Neutrophil (primary cell): ENCODE results near the gene LRRC36.
"Not testable (repeated sequence)": the region's sequence is repeated elsewhere in the genome, so short reads cannot be mapped to it uniquely, and the experiment has no call there.

Source experiments
- H3K27ac ChIP-seq: fragments of 200-600 bp; sonication (generic); 2 replicates; pipeline ENCODE4 v1.5.1; 2016; ENCODE audit warnings: mild to moderate bottlenecking, moderate library complexity
- H3K27me3 ChIP-seq: fragments of 200-600 bp; sonication (generic); 2 replicates; pipeline ENCODE4 v1.6.0; 2016; ENCODE audit warnings: mild to moderate bottlenecking
- H3K36me3 ChIP-seq: fragments of 200-600 bp; sonication (generic); 2 replicates; pipeline ENCODE4 v1.5.1; 2017
- H3K4me1 ChIP-seq, 2 experiments: fragments of 200-600 bp in 1 of 2; sonication (generic) in 1 of 2; 1 replicate in 1 of 2; 2 replicates in 1 of 2; pipeline versions ENCODE4 v1.5.1 to v1.6.1; 2013 to 2016; ENCODE audit warnings: low read depth in 1 of 2, low read length in 1 of 2, mild to moderate bottlenecking in 1 of 2, moderate library complexity in 1 of 2; ENCODE audit not compliant: control insufficient read depth in 1 of 2, insufficient read depth in 1 of 2
- H3K4me3 ChIP-seq, 2 experiments: fragments of 200-600 bp in 1 of 2; sonication (generic) in 1 of 2; 1 replicate in 1 of 2; 2 replicates in 1 of 2; pipeline ENCODE4 v1.5.1; 2013 to 2016; ENCODE audit warnings: low read depth in 1 of 2, low read length in 1 of 2, mild to moderate bottlenecking in 1 of 2, moderate library complexity in 1 of 2
- H3K9me3 ChIP-seq: fragments of 200-600 bp; sonication (generic); 2 replicates; pipeline ENCODE4 v1.5.1; 2016
- CTCF ChIP-seq: fragments of 200-600 bp; sonication (generic); IDR thresholded peaks from 2 replicates; pipeline ENCODE4 v1.5.1; 2016; ENCODE audit warnings: antibody characterized with exemption

Gene LRRC36

GRCh38 chr16:67412294-67412693 is 85.7 kb downstream of the LRRC36 start:
- no peak for TF ChIP-seq CTCF
- Histone ChIP-seq H3K9me3 (no peaks in the 10 kb centered on the region), H3K4me3 (no peak overlapping the region), H3K27me3 (peaks cover 35% of the 10 kb centered on the region), H3K4me1 (peaks cover 10 to 11% of the 10 kb centered on the region in 2 experiments), H3K36me3 (no peaks in the 10 kb centered on the region), H3K27ac (no peak overlapping the region)

GRCh38 chr16:67413978-67414911 is 87.6 kb downstream of the LRRC36 start:
- Histone ChIP-seq H3K4me3 (no peak overlapping the region), H3K27me3 (peaks cover 50% of the 10 kb centered on the region), H3K36me3 (no peaks in the 10 kb centered on the region), H3K9me3 (no peaks in the 10 kb centered on the region), H3K4me1 (peaks cover 10 to 11% of the 10 kb centered on the region in 2 experiments), H3K27ac (no peak overlapping the region)
- TF ChIP-seq CTCF, result no peak

GRCh38 chr16:67415421-67415820 is 88.8 kb downstream of the LRRC36 start:
- H3K36me3 ChIP-seq, H3K27ac ChIP-seq, H3K9me3 ChIP-seq: not testable (repeated sequence)
- peak overlapping the region in 1 of 2 experiments; percentile 65 for H3K4me3 ChIP-seq
- H3K4me1 ChIP-seq, result peaks cover 10 to 11% of the 10 kb centered on the region in 2 experiments
- H3K27me3 ChIP-seq, result peaks cover 60% of the 10 kb centered on the region

- H3K4me3 ChIP-seq, result peak within 1 kb of the TSS; percentile 45 to 65
- peak; percentile 57 for TF ChIP-seq CTCF
- peaks cover 60% of the 10 kb centered on the region for H3K27me3 ChIP-seq
- no peak within 1 kb of the TSS for H3K27ac ChIP-seq
- H3K9me3 ChIP-seq, result no peaks in the 10 kb centered on the region
- H3K36me3 ChIP-seq, result no peaks in the 10 kb centered on the region
- peaks cover 10 to 11% of the 10 kb centered on the region in 2 experiments for H3K4me1 ChIP-seq
Observed at GRCh38 chr16:67415872-67416793, 89.5 kb downstream of the LRRC36 start, which contains the start of gene ZDHHC1. Gene ZDHHC1 (minus strand): TSS chr16:67416477. CDS start chr16:67407775, 8,702 bp downstream.

GRCh38 chr16:67417333-67418061 is 90.9 kb downstream of the LRRC36 start:
- Histone ChIP-seq H3K4me3 (no peak overlapping the region), H3K4me1 (peaks cover 10 to 11% of the 10 kb centered on the region in 2 experiments), H3K9me3 (no peaks in the 10 kb centered on the region), H3K36me3 (no peaks in the 10 kb centered on the region), H3K27me3 (peaks cover 60% of the 10 kb centered on the region), H3K27ac (no peak overlapping the region)
- no peak for TF ChIP-seq CTCF
